ENCODE measurements around the gene MAP1LC3B2. TPM values are rescaled to one million over a fixed set of nuclear protein-coding genes. Genes with fewer than 3 reads are reported as not detected.

Gene MAP1LC3B2
- total RNA-seq, 1 donor from 2014 or later: not detected

- Mint-ChIP-seq H3K36me3 (ENCODE audit: low read depth, unreplicated experiment) (no peaks in the 10 kb centered on the region), H3K4me3 (ENCODE audit: unreplicated experiment) (no peak overlapping the region), H3K27me3 (ENCODE audit: unreplicated experiment) (peaks cover 4% of the 10 kb centered on the region), H3K4me1 (ENCODE audit: unreplicated experiment) (no peaks in the 10 kb centered on the region), H3K9me3 (ENCODE audit: unreplicated experiment) (no peaks in the 10 kb centered on the region), H3K27ac (ENCODE audit: unreplicated experiment) (no peak overlapping the region)
- no peak for DNase-seq (ENCODE audit: low spot score)
- TF ChIP-seq CTCF (IDR thresholded peaks at IDR 0.05; ENCODE audit: unreplicated experiment): no peak
Measured at GRCh38 chr12:116613256-116613655, 54.1 kb downstream of the MAP1LC3B2 start.

- peaks cover 5% of the 10 kb centered on the region for H3K4me1 Mint-ChIP-seq (ENCODE audit: unreplicated experiment)
- TF ChIP-seq CTCF (IDR thresholded peaks at IDR 0.05; ENCODE audit: unreplicated experiment): no peak
- no peaks in the 10 kb centered on the region for H3K9me3 Mint-ChIP-seq (ENCODE audit: unreplicated experiment)
- no peak overlapping the region for H3K27ac Mint-ChIP-seq (ENCODE audit: unreplicated experiment)
- H3K36me3 Mint-ChIP-seq (ENCODE audit: low read depth, unreplicated experiment): no peaks in the 10 kb centered on the region
- H3K4me3 Mint-ChIP-seq (ENCODE audit: unreplicated experiment): no peak overlapping the region
- no peak for DNase-seq (ENCODE audit: low spot score)
- H3K27me3 Mint-ChIP-seq (ENCODE audit: unreplicated experiment): peaks cover 7% of the 10 kb centered on the region
Measured at GRCh38 chr12:116614194-116614915, 55.2 kb downstream of the MAP1LC3B2 start.

GRCh38 chr12:116615141-116615861, 56.1 kb downstream of the MAP1LC3B2 start:
- DNase-seq (ENCODE audit: low spot score): no peak
- Mint-ChIP-seq H3K4me3 (ENCODE audit: unreplicated experiment) (no peak overlapping the region), H3K4me1 (ENCODE audit: unreplicated experiment) (peaks cover 9% of the 10 kb centered on the region), H3K9me3 (ENCODE audit: unreplicated experiment) (no peaks in the 10 kb centered on the region), H3K36me3 (ENCODE audit: low read depth, unreplicated experiment) (no peaks in the 10 kb centered on the region), H3K27me3 (ENCODE audit: unreplicated experiment) (peaks cover 7% of the 10 kb centered on the region), H3K27ac (ENCODE audit: unreplicated experiment) (no peak overlapping the region)
- no peak for TF ChIP-seq CTCF (IDR thresholded peaks at IDR 0.05; ENCODE audit: unreplicated experiment)

- no peak for TF ChIP-seq CTCF (IDR thresholded peaks at IDR 0.05; ENCODE audit: unreplicated experiment)
- no peak overlapping the region for H3K27ac Mint-ChIP-seq (ENCODE audit: unreplicated experiment)
- no peaks in the 10 kb centered on the region for H3K36me3 Mint-ChIP-seq (ENCODE audit: low read depth, unreplicated experiment)
- H3K9me3 Mint-ChIP-seq (ENCODE audit: unreplicated experiment): no peaks in the 10 kb centered on the region
- peaks cover 12% of the 10 kb centered on the region for H3K4me1 Mint-ChIP-seq (ENCODE audit: unreplicated experiment)
- H3K27me3 Mint-ChIP-seq (ENCODE audit: unreplicated experiment): peaks cover 5% of the 10 kb centered on the region
- H3K4me3 Mint-ChIP-seq (ENCODE audit: unreplicated experiment): no peak overlapping the region
- no peak for DNase-seq (ENCODE audit: low spot score)
Measured at GRCh38 chr12:116616536-116617248, 57.5 kb downstream of the MAP1LC3B2 start.

All from endothelial cell (in vitro differentiated cells).